ENCODE measurements around the gene NDUFS7.

DNA sequence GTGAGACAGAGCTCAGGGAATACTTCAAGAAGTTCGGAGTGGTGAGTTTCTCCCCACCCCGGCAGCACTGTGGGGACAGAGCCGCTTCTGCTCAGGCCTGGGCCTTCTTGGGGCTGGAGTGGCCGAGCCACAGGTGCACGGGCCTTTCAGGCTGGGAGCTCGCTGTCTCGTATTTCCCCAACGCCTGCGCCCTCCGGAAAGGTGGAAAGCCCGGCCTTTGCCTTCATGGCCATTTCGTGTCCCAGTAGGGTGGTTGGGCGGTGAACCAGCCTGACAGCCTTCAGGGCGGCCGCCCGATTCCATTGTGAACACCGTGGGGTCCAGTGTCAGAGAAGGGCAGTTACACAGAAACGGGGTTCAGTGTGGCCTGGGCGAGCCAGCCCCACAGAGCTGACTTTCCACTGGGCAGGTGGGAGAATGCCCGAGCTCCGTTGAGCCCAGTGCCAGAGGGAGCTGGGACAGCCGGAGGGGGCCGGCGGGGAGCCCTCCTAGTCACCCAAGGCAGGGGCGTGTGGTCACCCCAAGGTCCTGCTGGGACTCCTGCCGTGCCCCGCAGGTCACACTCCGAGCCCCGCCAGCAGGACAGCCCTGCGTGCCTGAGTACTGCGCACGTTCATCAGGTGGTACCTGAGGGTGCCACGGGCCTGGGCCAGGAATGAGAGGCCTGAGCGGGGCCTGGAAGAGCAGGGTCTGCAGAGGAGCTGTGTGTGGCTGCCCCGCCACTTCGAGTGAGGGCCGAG, 37.7 kb downstream of the NDUFS7 start:
- no peak for TF ChIP-seq ZFP30 (CRISPR knock-in tag; IDR thresholded peaks at IDR 0.05)
- TF ChIP-seq, protein P1, sequence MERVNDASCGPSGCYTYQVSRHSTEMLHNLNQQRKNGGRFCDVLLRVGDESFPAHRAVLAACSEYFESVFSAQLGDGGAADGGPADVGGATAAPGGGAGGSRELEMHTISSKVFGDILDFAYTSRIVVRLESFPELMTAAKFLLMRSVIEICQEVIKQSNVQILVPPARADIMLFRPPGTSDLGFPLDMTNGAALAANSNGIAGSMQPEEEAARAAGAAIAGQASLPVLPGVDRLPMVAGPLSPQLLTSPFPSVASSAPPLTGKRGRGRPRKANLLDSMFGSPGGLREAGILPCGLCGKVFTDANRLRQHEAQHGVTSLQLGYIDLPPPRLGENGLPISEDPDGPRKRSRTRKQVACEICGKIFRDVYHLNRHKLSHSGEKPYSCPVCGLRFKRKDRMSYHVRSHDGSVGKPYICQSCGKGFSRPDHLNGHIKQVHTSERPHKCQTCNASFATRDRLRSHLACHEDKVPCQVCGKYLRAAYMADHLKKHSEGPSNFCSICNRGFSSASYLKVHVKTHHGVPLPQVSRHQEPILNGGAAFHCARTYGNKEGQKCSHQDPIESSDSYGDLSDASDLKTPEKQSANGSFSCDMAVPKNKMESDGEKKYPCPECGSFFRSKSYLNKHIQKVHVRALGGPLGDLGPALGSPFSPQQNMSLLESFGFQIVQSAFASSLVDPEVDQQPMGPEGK (CRISPR knock-in tag; IDR thresholded peaks at IDR 0.05; ENCODE audit: borderline replicate concordance), result no peak
- no peak for TF ChIP-seq ZNF8 (CRISPR knock-in tag; IDR thresholded peaks at IDR 0.05)
- no peak for TF ChIP-seq ZNF70 (CRISPR knock-in tag; IDR thresholded peaks at IDR 0.05)
- TF ChIP-seq TCF4 (CRISPR knock-in tag; IDR thresholded peaks at IDR 0.05; ENCODE audit: borderline replicate concordance), result no peak
- TF ChIP-seq, protein P2, sequence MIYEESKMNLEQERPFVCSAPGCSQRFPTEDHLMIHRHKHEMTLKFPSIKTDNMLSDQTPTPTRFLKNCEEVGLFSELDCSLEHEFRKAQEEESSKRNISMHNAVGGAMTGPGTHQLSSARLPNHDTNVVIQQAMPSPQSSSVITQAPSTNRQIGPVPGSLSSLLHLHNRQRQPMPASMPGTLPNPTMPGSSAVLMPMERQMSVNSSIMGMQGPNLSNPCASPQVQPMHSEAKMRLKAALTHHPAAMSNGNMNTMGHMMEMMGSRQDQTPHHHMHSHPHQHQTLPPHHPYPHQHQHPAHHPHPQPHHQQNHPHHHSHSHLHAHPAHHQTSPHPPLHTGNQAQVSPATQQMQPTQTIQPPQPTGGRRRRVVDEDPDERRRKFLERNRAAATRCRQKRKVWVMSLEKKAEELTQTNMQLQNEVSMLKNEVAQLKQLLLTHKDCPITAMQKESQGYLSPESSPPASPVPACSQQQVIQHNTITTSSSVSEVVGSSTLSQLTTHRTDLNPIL (CRISPR knock-in tag; IDR thresholded peaks at IDR 0.05; ENCODE audit: low read depth), result no peak
- TF ChIP-seq TOX (CRISPR knock-in tag; IDR thresholded peaks at IDR 0.05; ENCODE audit: borderline replicate concordance), result no peak
- TF ChIP-seq CSDC2 (CRISPR knock-in tag; IDR thresholded peaks at IDR 0.05), result no peak
- TF ChIP-seq, protein P3, sequence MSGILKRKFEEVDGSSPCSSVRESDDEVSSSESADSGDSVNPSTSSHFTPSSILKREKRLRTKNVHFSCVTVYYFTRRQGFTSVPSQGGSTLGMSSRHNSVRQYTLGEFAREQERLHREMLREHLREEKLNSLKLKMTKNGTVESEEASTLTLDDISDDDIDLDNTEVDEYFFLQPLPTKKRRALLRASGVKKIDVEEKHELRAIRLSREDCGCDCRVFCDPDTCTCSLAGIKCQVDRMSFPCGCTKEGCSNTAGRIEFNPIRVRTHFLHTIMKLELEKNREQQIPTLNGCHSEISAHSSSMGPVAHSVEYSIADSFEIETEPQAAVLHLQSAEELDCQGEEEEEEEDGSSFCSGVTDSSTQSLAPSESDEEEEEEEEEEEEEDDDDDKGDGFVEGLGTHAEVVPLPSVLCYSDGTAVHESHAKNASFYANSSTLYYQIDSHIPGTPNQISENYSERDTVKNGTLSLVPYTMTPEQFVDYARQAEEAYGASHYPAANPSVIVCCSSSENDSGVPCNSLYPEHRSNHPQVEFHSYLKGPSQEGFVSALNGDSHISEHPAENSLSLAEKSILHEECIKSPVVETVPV (CRISPR knock-in tag; IDR thresholded peaks at IDR 0.05), result no peak
- TF ChIP-seq, protein P4, sequence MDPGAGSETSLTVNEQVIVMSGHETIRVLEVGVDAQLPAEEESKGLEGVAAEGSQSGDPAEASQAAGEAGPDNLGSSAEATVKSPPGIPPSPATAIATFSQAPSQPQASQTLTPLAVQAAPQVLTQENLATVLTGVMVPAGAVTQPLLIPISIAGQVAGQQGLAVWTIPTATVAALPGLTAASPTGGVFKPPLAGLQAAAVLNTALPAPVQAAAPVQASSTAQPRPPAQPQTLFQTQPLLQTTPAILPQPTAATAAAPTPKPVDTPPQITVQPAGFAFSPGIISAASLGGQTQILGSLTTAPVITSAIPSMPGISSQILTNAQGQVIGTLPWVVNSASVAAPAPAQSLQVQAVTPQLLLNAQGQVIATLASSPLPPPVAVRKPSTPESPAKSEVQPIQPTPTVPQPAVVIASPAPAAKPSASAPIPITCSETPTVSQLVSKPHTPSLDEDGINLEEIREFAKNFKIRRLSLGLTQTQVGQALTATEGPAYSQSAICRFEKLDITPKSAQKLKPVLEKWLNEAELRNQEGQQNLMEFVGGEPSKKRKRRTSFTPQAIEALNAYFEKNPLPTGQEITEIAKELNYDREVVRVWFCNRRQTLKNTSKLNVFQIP (CRISPR knock-in tag; IDR thresholded peaks at IDR 0.05; ENCODE audit: borderline replicate concordance, low read depth), result no peak
- no peak for TF ChIP-seq ARNTL (CRISPR knock-in tag; IDR thresholded peaks at IDR 0.05; ENCODE audit: borderline replicate concordance, low read depth)
- no peak for TF ChIP-seq PPARA (CRISPR knock-in tag; IDR thresholded peaks at IDR 0.05; ENCODE audit: borderline replicate concordance)
- no peak for TF ChIP-seq ZFP3 (CRISPR knock-in tag; IDR thresholded peaks at IDR 0.05)
